GM18870 (cell line): ENCODE measurements around the gene CLEC1A.
A peak's percentile ranks its signal among the peaks of the same experiment; 100 is the strongest.

ENCODE experiments used
- ATAC-seq: cut with Tn5 transposase; IDR thresholded peaks from one replicate; pipeline ENCODE4 v1.9.1; 2021; ENCODE audit warnings: moderate library complexity; ENCODE audit not compliant: unreplicated experiment

The CLEC1A gene, protein sequence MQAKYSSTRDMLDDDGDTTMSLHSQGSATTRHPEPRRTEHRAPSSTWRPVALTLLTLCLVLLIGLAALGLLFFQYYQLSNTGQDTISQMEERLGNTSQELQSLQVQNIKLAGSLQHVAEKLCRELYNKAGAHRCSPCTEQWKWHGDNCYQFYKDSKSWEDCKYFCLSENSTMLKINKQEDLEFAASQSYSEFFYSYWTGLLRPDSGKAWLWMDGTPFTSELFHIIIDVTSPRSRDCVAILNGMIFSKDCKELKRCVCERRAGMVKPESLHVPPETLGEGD

DNA sequence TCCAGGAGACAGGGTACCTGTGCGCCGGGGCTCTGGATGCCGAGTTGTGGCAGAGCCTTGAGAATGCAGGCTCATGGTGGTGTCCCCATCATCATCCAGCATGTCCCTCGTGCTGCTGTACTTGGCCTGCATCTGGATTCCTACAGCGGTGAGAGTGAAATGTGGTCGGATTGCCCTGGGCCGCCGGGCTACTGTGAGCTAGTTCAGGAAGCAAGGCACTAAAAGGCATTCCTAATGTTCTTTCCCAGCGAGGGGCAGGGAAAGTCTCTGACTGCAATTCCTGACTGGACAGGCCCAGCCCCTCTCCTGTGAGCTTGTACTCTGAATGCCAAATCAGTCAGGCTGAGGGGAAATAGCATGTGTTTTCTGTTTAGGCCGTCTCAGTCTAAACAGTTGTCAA lies at the start of gene CLEC1A:
CLEC1A (minus strand) TSS at position 195 of the 400 bp plus-strand sequence; CDS start at position 132, 63 bp downstream.
- ATAC-seq: no peak

DNA sequence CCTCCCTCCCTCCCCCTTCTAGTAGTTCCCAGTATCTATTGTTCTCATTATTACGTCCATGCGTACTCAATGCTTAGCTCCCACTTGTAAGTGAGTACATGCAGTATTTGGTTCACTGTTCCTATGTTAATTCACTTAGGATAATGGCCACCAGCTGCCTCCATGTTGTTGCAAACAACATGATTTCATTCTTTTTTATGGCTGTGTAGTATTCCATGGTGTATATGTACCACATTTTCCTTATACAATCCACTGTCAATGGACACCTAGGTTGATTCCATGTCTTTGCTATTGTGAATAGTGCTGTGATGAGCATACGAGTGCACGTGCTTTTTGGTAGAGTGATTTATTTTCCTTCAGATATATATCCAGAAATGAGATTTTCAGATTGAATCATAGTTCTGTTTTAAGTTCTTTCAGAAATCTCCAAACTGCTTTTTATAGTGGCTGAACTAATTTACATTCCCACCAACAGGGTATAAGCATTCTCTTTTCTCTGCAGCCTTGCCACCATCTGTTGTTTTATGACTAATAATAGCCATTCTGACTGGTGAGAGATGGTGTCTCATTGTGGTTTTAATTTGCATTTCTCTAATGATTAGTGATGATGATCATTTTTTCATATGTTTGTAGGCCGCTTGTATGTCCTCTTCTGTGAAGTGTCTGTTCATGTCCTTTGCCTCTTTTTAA lies 49.1 kb upstream of the CLEC1A start:
- ATAC-seq: peak; percentile 59

DNA sequence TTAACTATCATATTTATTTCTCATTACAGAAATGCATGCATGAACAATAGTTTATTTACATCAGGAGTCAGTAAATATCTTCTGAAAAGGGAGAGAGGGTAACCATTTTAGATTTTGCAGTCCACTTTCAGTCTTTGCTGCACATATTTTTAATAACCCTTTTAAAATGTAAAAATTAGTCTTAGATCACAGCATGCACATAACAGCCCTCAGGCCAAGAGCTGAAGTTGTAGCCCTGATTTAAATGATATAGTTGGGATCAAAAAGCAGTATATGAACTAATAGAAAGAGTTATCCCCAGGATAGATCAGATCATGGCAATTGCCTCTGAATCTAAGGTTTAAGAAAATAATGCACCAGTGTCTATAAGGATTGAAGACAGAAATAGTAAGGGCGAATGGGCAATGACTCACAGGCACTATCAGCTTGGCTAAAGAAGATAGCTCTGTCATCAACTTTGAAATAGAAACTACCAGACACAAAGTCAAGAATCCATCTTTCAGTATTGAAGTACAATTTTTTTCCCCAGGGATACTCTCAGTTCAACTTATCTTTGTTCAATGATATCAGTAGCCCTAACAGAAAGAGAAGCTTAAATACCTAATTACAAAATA lies 44.3 kb upstream of the CLEC1A start:
- ATAC-seq: no peak

DNA sequence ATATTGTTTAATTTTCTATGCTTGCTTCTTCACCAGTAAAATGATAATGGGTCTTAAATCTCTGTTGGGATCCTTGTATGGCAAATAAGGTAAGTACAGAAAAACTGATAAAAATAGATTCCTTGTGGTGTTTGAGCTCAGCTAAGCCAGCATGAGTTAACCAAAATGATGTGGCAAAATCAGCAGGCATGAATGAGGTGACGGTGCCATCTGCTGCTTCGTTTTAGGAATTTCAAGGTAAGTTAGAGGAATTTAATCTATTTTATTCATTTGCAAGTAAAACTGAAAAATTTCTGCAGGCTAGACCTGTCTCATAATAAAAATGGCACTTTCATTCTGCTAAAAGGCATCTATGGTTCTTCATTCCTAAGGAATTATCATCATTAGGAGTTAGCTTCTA lies 41.2 kb upstream of the CLEC1A start:
- ATAC-seq: no peak

DNA sequence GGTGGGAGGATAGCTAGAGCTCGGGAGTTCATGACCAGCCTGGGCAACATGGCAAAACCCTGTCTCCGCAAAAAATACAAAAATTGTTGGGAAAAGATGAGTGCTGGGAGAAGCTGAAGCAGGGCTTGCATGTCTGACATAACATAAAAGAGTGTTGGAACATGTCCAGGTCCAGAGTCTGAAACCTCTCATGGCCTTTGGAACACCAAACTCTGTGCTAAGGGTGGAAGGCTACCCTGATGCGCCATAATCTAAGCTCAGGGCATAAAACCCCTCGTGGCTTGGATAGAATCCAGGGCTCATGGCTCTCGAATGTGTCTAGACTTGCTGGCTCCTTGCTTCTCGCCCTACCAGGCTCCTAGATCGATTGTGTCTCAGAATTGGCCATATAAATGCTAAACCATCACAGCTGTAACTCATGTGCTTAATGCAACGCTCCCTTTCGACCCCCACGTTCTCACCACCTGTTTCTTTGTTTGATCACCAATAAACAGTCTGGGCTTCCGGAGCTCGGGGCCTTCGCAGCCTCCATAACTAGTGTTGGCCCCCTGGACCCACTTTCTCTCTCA lies 37.9 kb upstream of the CLEC1A start:
- no peak for ATAC-seq

DNA sequence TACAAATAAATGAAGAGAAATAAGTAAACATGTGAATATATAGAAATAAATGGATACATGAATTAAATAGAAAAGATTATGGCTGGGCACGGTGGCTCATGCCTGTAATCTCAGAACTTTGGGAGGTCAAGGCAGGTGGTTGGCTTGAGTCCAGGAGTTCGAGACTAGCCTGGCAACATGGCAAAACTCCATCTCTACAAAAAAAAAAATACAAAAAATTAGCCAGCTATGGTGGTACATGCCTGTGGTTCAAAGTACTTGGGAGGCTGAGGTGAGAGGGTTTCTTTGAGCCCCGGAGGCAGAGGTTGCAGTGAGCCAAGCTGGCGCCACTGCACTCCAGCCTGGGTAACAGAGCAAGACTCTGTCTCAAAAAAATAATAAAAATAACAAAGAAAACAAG lies 36.3 kb upstream of the CLEC1A start:
- ATAC-seq: no peak

DNA sequence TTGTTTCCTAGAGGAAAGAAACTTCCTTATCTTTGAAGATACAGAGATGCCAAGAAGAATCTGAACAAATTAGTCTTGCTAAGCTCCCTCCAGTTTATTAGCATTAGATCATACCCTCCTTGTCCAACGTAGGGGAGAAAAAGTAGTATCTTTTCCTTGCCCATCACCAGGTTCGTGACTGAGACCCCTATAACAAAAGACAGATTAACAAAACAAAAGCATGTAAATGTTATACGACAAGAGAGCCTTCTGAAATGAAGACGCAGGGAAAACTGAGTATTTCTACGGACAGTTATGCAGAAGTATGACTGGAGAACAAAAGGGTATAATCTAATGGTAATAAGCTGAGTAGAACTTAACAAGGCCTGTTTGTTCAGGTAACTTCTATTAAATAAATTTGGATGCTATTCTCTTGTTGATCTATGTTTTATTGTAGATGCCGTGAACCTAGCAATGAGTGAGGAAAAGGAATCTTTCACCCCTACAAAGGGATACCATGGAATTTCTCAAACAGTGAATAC lies 34.1 kb upstream of the CLEC1A start:
- ATAC-seq: no peak

DNA sequence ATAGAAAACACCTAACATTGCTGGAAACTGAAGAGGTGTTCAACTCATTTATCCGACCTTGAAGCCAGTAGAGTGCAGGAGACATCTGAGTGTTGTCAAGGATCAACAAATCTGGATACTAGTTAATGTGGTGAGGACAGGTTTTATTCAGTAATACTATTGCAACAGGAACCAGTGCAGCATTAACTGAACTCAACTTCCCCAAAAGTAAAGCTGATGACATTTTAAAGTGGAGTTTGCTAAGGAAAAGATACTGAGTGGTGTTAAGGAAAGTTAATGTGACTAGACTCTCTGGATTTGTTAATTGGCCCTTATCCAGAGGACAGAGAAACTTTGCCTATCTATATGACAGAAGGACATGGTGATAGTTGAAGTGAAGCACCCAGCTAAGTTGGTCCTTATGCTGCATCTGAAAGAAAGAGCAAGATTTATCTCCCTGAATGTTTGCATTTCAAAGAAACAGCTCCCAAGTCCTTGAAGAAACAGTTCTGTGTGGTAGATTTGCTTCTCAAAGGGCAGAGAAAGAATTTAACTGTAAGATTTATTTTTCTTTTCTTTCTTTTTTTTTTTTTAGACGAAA lies 32.4 kb upstream of the CLEC1A start:
- no peak for ATAC-seq

DNA sequence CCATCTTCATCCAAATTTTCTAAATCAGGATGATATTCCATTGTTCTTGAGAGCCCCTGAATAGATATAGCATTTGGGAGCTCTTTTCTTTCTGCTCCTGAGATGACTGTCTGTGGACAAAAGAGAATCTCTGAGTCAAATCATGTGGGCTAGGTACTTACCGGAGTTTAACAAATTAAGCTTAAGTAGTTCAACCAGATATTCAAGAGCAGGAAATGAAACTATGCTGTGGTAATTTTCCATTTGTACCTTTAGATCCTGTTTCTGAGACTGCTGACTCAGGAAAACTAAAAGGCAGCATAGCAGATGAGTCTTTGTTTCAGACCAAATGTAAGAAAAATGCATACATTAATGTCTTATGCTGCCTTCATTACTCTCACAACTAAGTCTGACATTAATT lies 31.3 kb upstream of the CLEC1A start, which contains the start of gene CLEC7A:
CLEC7A (minus strand) TSS at position 158 of the 400 bp plus-strand sequence; CDS start at position 41, 117 bp downstream.
- ATAC-seq: peak; percentile 67

DNA sequence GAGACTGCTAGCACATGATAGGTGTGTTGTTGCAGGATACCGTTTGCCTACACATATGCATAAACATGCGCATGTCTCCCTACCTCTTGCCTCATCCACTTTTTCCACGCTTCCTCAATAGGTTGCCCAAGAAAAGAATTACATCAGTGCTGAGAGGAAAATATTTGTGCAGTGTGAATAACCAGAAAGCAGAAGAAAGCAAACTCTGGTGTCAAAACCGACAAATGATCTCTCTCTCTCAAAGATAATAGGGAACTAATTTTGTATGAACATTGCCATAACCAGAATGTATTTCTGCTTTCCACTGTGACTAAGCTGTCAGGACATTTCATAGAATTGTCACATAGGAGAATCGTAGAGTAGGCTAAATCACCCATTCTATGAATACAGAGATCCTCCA lies 29.9 kb upstream of the CLEC1A start:
- no peak for ATAC-seq

DNA sequence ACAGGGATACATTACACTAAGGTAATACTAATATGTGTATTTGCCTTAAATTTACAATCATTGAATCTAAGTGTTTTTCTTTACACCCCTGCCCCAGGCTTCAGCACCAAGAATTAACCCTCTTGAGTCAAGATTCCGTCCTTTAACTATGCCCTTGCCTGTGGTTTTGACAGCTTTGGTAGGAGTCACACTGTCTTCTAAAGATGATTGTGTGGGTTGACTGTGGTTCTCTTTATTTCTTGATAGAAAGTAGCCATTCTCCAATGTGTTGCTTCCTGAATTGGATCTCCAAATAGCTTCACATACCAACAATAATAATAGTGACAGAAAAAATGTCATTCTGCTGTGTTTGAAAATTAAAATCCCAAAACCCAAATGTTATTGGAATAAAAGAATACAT lies 27.6 kb upstream of the CLEC1A start:
- no peak for ATAC-seq

DNA sequence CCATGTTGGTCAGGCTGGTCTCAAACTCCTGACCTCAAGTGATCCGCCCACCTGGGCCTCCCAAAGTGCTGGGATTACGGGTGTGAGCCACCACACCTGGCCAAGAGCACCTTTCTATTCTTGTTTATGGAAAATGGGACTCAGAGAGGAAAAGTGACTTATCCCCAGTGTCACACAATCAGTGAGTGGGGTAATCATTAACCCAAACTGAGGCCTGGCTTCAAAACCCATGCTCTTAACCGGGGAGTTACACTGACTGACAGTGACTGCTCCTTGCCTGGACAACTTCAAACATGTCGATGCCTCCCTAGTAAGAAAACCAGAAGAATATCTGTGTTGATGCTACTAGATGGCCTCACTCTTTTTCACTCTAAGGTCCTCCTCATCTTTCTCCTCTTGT lies 23.9 kb upstream of the CLEC1A start:
- ATAC-seq: no peak

DNA sequence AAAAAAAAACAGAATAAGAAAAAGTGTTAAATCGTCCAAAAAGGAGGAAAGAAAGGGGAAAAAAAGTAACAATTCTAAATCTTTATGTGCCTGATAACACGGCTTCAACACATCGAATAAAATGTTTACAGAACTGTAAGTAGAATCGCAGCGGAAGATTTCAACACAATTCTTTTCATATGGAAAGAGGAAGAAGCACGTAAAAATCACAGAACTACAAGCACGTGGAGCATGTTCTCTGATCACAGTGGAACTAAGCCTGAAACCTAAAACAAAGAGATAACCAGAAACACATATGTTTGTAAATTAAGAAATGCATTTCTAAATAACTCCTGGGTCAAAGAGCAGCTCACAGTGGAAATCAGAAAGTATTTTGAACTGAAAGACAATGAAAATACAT lies 22.5 kb upstream of the CLEC1A start:
- ATAC-seq: no peak

DNA sequence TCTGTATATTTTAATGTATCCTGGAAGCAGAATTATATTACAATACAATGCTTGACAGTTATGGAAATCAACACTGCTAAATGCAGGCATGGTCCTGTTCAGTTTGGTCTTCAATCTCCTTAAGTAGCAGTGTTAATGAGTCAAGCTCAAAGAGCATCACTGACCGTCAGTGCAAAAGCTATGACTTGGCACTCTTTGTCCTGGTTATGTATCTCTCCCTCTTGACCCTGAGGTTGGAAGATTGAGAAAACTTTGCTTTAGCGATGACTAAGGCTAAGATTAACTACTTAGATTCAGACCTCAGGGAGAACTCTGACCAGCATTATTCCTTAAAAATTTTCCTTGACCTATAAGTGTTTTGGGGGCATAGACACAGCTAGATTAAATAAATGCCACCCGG lies 20.3 kb upstream of the CLEC1A start:
- ATAC-seq: no peak

DNA sequence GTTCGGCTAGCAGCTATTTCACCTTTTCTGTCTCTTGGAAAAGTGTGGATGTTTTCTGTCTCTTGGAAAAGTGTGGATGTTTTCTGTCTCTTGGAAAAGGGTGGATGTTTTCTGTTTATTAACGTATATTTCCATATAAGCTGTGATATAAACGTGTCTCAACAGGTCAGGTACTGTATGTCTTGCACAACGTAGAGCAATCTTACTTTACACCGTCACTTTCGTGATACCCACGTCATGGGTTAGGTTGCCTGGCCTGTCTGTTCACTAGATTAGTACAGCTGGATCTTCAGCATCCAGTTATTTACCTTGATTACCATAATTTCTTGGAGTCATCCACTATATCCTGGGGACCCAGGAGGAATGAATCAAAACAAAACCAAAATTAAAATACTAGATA lies 17.1 kb upstream of the CLEC1A start:
- no peak for ATAC-seq

DNA sequence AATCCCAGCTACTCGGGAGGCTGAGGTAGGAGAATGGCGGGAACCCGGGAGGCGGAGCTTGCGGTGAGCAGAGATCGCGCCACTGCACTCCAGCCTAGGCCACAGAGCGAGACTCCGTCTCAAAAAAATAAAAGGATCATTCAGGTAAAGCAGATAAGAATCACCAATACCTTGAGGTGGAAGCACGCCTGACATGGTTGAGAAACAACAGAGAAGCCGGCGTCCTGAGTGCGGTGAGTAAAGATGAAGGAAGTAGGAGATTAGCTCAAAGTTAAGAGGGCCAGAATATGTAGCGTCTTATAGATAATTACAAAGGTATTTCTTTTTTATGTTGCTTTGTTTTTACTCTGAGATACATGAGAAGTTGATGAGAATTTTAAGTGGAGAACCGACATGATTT lies 16.5 kb upstream of the CLEC1A start:
- no peak for ATAC-seq

DNA sequence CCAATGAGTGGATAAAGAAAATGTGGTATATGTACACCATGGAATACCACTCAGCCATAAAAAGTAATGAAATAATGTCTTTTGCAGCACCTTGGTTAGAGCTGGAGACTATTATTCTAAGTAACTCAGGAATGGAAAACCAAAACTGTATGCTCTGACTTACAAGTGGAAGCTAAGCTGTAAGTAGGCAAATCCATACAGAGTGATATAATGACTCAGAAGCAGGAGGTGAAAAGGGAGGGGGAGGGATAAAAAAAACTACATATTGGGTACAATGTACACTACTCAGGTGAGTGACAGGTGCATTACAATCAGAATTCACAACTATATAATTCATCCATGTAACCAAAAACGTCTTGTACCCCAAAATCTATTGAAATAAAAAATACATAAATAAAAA lies 15.1 kb upstream of the CLEC1A start:
- ATAC-seq: no peak

DNA sequence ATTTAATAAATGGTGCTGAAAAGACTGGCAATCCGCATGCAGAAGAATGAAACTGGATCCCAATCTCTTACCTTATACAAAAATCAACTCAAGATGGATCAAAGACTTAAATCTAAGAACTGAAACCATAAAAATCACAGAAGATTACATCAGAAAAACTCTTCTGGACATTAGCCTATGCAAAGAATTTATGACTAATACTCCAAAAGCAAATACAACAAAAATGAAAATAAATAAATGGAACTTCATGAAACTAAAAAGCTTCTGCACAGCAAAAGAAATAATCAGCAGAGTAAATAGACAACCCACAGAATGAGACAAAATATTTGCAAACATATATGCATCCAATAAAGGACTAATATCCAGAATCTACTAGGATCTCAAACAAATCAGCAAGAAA lies 14.3 kb upstream of the CLEC1A start:
- ATAC-seq: no peak

DNA sequence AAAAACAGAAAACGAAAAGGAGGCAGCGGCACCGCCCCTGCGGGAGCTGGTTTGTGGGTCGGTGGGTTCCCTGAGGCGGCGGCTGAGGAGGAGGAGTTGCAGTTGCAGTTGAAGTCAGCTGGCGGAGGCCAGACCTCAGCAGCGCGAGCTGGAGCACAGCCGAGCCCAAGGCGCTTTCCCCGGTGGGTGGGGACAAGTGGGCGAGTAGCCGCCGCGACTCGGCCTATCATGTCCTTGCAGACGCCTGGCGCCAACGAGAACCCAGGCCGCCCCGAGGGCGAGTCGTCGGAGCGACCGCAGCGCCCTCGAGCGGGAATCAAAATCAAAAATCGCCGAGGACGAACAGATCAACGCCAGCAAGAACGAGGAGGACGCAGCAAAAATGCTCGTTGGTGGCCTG lies 12.7 kb upstream of the CLEC1A start:
- ATAC-seq: no peak

DNA sequence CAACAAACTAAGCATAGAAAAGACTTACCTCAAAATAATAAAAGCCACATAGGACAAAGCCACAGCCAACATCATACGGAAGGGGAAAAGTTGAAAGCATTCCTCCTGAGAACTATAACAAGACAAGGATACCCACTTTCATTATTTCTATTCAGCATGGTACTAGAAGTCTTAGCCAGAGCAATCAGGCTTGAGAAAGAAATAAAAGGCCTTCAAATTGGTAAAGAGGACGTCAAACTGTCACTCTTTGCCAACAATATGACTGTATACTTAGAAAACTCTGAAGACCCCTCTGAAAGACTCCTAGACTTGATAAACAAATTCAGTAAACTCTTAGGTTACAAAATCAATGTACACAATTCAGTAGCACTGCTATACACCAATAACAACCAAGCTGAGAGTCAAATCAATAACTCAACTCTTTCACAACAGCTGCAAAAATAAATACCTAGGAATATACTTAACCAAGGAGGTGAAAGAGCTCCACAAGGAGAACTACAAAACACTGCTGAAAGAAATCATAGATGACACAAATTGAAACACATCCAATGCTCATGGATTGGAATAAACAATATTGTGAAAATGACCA lies 11.6 kb upstream of the CLEC1A start:
- no peak for ATAC-seq

DNA sequence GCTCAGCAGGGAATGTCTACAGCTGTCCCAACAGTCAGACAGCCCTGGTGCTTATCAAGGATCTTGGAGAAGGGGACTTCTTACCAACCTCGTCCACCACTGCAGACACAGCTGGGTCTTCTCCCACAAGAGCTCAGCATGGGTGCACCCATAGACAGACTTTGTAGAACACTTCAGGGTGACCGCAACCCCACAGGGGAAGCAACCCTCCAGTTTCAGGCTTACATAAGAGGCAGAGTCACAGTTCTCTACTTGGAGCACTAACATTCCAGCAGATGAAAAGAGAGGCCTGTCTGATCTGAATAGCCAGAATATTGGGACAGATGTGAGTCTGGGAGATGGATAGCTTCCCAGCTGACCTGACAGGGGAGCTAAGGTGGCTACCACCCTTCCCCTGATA lies 3.5 kb upstream of the CLEC1A start:
- ATAC-seq: no peak
